Fibroblast of mammary gland (primary cell): ENCODE data around the gene P2RY2.

Experiments used
- DNase-seq: peaks from one replicate; pipeline ENCODE4 v3.0.0-alpha.2; 2010; ENCODE audit warnings: low read depth
- H3K4me3 ChIP-seq: 2 replicates; pipeline ENCODE4 v1.5.1; 2011; ENCODE audit warnings: low read depth, mild to moderate bottlenecking, low read length, moderate library complexity; ENCODE audit not compliant: control insufficient read depth
- CTCF ChIP-seq: conservative IDR thresholded peaks from 2 replicates; pipeline ENCODE4 v1.5.1; 2011; ENCODE audit warnings: low read depth, low read length, inconsistent platforms; ENCODE audit not compliant: control insufficient read depth, insufficient read depth

The P2RY2 gene

GRCh38 chr11:73240190-73240781 lies 22.2 kb downstream of the P2RY2 start:
- DNase-seq, result peak; percentile 72
- no peak overlapping the region for H3K4me3 ChIP-seq
- TF ChIP-seq CTCF, result no peak

- no peak for TF ChIP-seq CTCF
- DNase-seq, result no peak
- H3K4me3 ChIP-seq, result no peak overlapping the region
Observed at GRCh38 chr11:73241300-73241699, 23.2 kb downstream of the P2RY2 start.

GRCh38 chr11:73242251-73243092 lies 24.4 kb downstream of the P2RY2 start:
- H3K4me3 ChIP-seq, result peak overlapping the region; percentile 15
- DNase-seq, result peak; percentile 60
- peak; percentile 84 for TF ChIP-seq CTCF

GRCh38 chr11:73243093-73243485 lies 25.0 kb downstream of the P2RY2 start:
- DNase-seq, result no peak
- no peak overlapping the region for H3K4me3 ChIP-seq
- TF ChIP-seq CTCF, result no peak

- no peak for DNase-seq
- H3K4me3 ChIP-seq, result no peak overlapping the region
Observed at GRCh38 chr11:73244589-73245240, 26.6 kb downstream of the P2RY2 start.

GRCh38 chr11:73245461-73245860 lies 27.4 kb downstream of the P2RY2 start:
- TF ChIP-seq CTCF, result no peak
- DNase-seq, result no peak
- no peak overlapping the region for H3K4me3 ChIP-seq

More at GRCh38 chr11:73244589-73245240, 26.6 kb downstream of the P2RY2 start:
- TF ChIP-seq CTCF, result no peak
